Measurements from ENCODE around the gene TSPAN18. TPM values are rescaled to one million over a fixed set of nuclear protein-coding genes. Genes with fewer than 3 reads are reported as not detected.

Gene TSPAN18
- total RNA-seq, 1 experiment from 2014 or later: not detected

GRCh38 chr11:44863231-44863630 is 136.5 kb downstream of the TSPAN18 start:
- Histone ChIP-seq H3K79me2 (ENCODE audit: low read length) (no peaks in the 10 kb centered on the region), H3K4me2 (ENCODE audit: low read length) (no peak overlapping the region), H3K9me3 (ENCODE audit: low read length) (no peaks in the 10 kb centered on the region), H3K27me3 (ENCODE audit: low read length) (no peaks in the 10 kb centered on the region), H3F3A (ENCODE audit: low read length, unreplicated experiment) (no peaks in the 10 kb centered on the region), H3K4me3 (ENCODE audit: low read length) (no peak overlapping the region), H3K27ac (ENCODE audit: low read length) (no peak overlapping the region), H4K20me1 (ENCODE audit: low read length) (no peaks in the 10 kb centered on the region), H2AFZ (ENCODE audit: low read length) (no peak overlapping the region), H3K4me1 (ENCODE audit: insufficient read depth, low read length) (peaks cover 16% of the 10 kb centered on the region), H3K9me2 (replicated peaks; ENCODE audit: low read length) (no peaks in the 10 kb centered on the region), H3K36me3 (ENCODE audit: low read depth, low read length) (no peaks in the 10 kb centered on the region), H3K9ac (ENCODE audit: low read length) (no peak overlapping the region)
- TF ChIP-seq CTCF (conservative IDR thresholded peaks at IDR 0.05; ENCODE audit: low read depth, low read length) (no peak), EZH2 (IDR thresholded peaks at IDR 0.05; ENCODE audit: low read length, unreplicated experiment) (no peak), EZH2phosphoT487 (IDR thresholded peaks at IDR 0.05; ENCODE audit: borderline replicate concordance, low read length) (no peak)
- POLR2A ChIA-PET (ENCODE audit: unreplicated experiment): no interaction called here
- BruUV-seq (replicated peaks): no TSS peak
- CTCF ChIA-PET: no interaction called here
- intact Hi-C loops (cut with micrococcal nuclease): no loop called here
- ATAC-seq (no peak), DNase-seq (no peak)

GRCh38 chr11:44865866-44866272 is 139.1 kb downstream of the TSPAN18 start:
- DNase-seq (peak; percentile 18), ATAC-seq (no peak)
- Histone ChIP-seq H3K27ac (ENCODE audit: low read length) (no peak overlapping the region), H3K79me2 (ENCODE audit: low read length) (no peaks in the 10 kb centered on the region), H2AFZ (ENCODE audit: low read length) (no peak overlapping the region), H3F3A (ENCODE audit: low read length, unreplicated experiment) (no peaks in the 10 kb centered on the region), H3K36me3 (ENCODE audit: low read depth, low read length) (no peaks in the 10 kb centered on the region), H3K4me2 (ENCODE audit: low read length) (no peak overlapping the region), H3K27me3 (ENCODE audit: low read length) (no peaks in the 10 kb centered on the region), H3K9me3 (ENCODE audit: low read length) (no peaks in the 10 kb centered on the region), H3K9me2 (replicated peaks; ENCODE audit: low read length) (no peaks in the 10 kb centered on the region), H3K4me3 (ENCODE audit: low read length) (no peak overlapping the region), H3K4me1 (ENCODE audit: insufficient read depth, low read length) (peaks cover 16% of the 10 kb centered on the region), H3K9ac (ENCODE audit: low read length) (no peak overlapping the region), H4K20me1 (ENCODE audit: low read length) (no peaks in the 10 kb centered on the region)
- TF ChIP-seq EZH2 (IDR thresholded peaks at IDR 0.05; ENCODE audit: low read length, unreplicated experiment): no peak
- TF ChIP-seq EZH2phosphoT487 (IDR thresholded peaks at IDR 0.05; ENCODE audit: borderline replicate concordance, low read length): no peak
- 0 out of 2 replicates have a peak, but pooled peaks have one; percentile 19 for TF ChIP-seq CTCF (conservative IDR thresholded peaks at IDR 0.05; ENCODE audit: low read depth, low read length)
- BruUV-seq (replicated peaks): no TSS peak
- POLR2A ChIA-PET (ENCODE audit: unreplicated experiment): no interaction called here
- CTCF ChIA-PET: no interaction called here
- intact Hi-C loops (cut with micrococcal nuclease): no loop called here

GRCh38 chr11:44866286-44866685 is 139.5 kb downstream of the TSPAN18 start:
- Histone ChIP-seq H2AFZ (ENCODE audit: low read length) (no peak overlapping the region), H4K20me1 (ENCODE audit: low read length) (no peaks in the 10 kb centered on the region), H3K36me3 (ENCODE audit: low read depth, low read length) (no peaks in the 10 kb centered on the region), H3K27me3 (ENCODE audit: low read length) (no peaks in the 10 kb centered on the region), H3K4me1 (ENCODE audit: insufficient read depth, low read length) (peaks cover 16% of the 10 kb centered on the region), H3F3A (ENCODE audit: low read length, unreplicated experiment) (no peaks in the 10 kb centered on the region), H3K9ac (ENCODE audit: low read length) (no peak overlapping the region), H3K4me3 (ENCODE audit: low read length) (no peak overlapping the region), H3K9me2 (replicated peaks; ENCODE audit: low read length) (no peaks in the 10 kb centered on the region), H3K27ac (ENCODE audit: low read length) (no peak overlapping the region), H3K4me2 (ENCODE audit: low read length) (no peak overlapping the region), H3K9me3 (ENCODE audit: low read length) (no peaks in the 10 kb centered on the region), H3K79me2 (ENCODE audit: low read length) (no peaks in the 10 kb centered on the region)
- ATAC-seq (no peak), DNase-seq (no peak)
- BruUV-seq (replicated peaks): no TSS peak
- POLR2A ChIA-PET (ENCODE audit: unreplicated experiment): no interaction called here
- CTCF ChIA-PET: no interaction called here
- intact Hi-C loops (cut with micrococcal nuclease): no loop called here
- TF ChIP-seq CTCF (conservative IDR thresholded peaks at IDR 0.05; ENCODE audit: low read depth, low read length) (no peak), EZH2 (IDR thresholded peaks at IDR 0.05; ENCODE audit: low read length, unreplicated experiment) (no peak), EZH2phosphoT487 (IDR thresholded peaks at IDR 0.05; ENCODE audit: borderline replicate concordance, low read length) (no peak)
